ENCODE data around the gene KLHL26.

Gene KLHL26

DNA sequence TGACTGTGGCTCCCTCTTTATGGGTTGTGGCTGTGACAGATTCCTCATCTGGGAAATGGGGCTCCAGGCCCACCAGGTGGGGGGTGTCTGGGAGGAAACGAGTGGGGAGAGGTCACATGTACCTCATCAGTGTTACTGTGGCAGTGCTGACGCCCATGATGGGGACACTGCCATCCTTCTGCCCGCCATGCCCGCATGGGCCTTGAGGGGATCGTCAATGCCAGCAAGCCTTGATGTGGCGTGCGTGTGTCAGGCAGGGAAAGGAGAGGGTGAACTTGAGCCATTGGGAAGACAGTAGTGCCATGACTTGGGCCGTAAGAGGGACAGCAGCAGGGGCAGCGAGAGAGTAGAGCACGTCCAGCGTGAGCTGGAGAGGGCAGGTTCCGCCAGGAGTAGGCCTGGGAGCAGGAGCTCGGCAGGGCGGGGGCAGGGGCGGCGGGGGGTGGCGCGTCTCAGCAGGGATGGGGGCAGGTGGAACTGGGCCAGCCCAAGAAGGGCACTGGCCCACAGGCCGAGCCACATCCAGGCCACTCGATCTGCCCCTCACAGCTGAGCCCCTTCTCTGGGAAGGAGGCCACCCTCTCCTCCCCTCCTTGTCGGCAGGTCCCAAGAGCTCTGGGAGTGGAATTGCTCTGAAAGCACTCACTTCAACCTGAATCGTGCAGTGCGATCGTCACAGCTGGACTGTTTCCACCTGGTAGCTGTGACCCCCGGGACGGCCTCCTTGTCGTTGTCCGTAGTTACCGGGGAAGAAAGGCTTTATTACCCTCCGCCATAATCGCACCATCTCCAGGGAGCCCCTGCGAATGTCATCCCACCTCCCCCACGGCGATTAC lies 9.9 kb downstream of the KLHL26 start:
- DNase-seq (ENCODE audit: extremely low read depth in 1 of 2, low read depth in 1 of 2), result no peak

DNA sequence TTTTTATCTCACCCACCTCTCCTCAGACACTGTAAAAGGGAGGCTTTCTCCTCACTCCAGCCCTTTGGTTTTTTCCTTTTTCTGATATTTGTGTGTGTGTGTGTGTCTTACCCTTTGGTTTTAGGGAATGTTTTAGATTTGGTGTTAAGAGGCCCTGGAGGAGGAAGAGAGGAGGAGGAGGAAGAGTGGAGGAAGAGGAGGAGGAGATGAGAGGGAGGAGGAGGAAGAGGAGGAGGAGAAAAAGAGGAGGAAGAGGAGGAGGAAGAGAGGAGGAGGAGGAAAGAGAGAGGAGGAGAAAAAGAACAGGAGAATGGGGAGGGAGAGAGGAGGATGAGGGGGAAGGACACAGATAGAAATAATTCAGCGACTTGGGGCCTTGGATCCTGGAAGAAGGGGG lies 10.5 kb downstream of the KLHL26 start:
- DNase-seq (ENCODE audit: extremely low read depth in 1 of 2, low read depth in 1 of 2), result no peak

GRCh38 chr19:18647807-18648206 lies 11.0 kb downstream of the KLHL26 start:
- DNase-seq (ENCODE audit: extremely low read depth in 1 of 2, low read depth in 1 of 2), result no peak

- DNase-seq (ENCODE audit: extremely low read depth in 1 of 2, low read depth in 1 of 2), result no peak
Measured at GRCh38 chr19:18648973-18649315, 12.1 kb downstream of the KLHL26 start.

DNA sequence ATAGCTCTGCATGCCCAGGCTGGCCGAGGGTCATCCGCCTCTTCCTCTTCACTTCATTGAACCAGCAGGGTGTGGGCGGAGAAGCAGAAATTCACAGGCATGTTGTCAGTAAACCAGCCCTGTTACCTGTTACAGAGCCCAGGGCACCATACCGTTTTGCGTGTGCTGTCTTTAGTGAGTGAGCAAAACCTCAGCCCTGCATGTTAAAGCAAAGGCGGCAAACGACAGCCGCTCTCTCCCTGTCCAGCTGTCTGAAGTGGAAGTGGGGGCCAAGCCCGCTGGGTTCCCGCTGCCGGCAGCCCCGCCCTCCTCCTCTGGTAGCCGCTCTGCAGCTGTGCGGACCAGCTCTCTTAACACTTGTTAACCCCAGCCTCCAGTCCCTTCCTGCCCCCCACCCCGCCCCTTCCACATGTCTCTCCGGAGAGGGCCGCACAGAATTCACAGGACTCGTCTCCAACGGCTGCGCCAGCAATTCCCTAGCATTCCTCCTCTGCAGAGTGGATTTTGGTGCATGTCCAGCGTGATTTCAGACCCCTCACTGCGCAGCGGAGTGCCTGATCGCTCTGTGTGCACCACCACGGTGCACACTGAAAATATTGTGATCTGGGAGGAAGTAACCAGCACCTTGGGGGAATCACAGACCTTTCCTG lies 12.7 kb downstream of the KLHL26 start:
- DNase-seq (ENCODE audit: extremely low read depth in 1 of 2, low read depth in 1 of 2), result no peak

DNA sequence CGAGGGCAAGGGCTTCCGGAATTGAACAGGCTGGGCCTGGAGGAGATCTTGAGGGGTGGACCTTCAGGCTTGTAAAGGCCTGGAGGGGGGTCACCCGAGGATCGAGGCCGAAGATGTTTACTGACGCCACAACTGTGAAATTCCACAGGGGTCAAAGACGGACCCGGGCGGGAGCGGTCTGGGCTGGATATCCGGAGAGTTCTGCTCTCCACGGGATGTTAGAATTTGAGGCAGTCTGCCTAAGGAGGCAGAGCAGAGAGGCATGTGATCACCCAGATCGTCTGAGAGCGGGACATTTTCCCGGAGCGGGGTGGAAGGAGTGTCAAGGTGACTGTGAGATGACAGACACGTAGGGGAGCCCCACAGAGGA lies 13.2 kb downstream of the KLHL26 start:
- no peak for DNase-seq (ENCODE audit: extremely low read depth in 1 of 2, low read depth in 1 of 2)

- DNase-seq (ENCODE audit: extremely low read depth in 1 of 2, low read depth in 1 of 2), result no peak
Measured at GRCh38 chr19:18650468-18651041, 13.7 kb downstream of the KLHL26 start.

DNA sequence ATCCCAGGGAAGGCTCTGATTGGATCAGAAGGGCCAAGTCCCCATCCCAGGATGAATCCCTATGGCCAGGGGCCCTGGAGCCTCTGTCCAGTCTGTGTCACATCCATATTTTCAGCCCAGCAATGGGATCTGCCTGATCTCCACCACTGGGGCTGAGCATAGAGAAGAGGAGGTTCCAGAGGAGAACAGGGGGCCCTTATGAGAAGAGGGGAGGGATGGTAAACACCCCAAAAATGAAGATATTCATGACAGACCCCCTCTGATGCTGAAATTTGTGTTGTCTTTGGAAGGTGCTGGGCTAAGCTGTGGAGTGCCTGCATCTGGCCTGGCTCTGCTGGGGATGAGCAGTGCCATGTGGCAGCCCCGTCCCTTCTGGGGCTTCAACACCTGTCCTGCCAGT lies 14.5 kb downstream of the KLHL26 start:
- no peak for DNase-seq (ENCODE audit: extremely low read depth in 1 of 2, low read depth in 1 of 2)

DNA sequence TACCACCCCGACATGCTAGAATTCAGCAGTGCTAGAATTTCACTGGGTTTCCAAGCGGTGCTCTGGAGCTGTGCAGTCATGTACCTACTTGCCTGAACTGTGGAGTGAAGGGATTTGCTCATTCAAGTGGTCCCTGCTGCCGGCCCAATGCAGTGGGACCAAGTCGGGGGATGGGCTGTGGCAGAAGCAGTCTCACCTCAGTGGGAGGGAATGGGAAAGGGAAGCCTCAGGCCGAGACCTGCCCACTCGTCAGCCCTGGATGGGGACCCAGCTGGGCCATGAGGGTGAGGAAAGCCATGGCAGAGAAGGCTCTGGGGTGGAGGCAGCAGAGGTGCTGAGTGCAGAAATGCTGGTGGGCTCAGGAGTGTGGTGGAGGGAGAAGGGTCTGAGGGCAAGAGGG lies 14.9 kb downstream of the KLHL26 start:
- DNase-seq (ENCODE audit: extremely low read depth in 1 of 2, low read depth in 1 of 2), result no peak

DNA sequence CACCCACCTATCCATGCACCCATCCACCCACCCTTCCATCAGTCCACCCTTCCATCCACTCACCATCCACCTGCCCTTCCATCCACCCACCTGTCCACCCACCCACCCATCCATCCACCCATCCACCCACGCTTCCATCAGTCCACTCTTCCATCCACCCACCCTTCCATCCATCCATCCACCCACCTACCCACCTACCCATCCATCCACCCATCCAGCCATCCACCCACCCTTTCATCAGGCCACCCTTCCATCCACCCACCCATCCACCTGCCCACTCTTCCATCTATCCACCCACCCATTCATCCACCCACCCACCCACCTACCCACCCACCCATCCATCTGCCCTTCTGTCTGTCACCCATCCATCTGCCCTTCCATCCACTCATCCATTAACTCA lies 17.0 kb downstream of the KLHL26 start:
- no peak for DNase-seq (ENCODE audit: extremely low read depth in 1 of 2, low read depth in 1 of 2)

DNA sequence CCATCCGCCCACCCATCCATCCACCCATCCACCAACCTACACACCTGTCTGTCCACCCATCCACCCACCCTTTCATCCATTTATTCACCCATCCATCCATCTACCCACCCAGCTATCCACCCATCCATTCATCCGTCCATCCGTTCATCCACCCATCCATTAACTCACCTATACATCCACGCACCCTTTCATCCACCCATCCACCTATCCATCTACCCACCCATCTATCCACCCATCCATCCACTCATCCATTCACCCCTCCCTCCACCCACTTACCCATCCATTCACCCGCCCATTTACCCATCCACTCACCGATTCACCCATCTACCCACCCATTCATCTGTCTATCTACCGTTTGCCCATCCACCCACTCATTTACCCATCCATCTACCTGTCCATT lies 17.6 kb downstream of the KLHL26 start:
- no peak for DNase-seq (ENCODE audit: extremely low read depth in 1 of 2, low read depth in 1 of 2)

DNA sequence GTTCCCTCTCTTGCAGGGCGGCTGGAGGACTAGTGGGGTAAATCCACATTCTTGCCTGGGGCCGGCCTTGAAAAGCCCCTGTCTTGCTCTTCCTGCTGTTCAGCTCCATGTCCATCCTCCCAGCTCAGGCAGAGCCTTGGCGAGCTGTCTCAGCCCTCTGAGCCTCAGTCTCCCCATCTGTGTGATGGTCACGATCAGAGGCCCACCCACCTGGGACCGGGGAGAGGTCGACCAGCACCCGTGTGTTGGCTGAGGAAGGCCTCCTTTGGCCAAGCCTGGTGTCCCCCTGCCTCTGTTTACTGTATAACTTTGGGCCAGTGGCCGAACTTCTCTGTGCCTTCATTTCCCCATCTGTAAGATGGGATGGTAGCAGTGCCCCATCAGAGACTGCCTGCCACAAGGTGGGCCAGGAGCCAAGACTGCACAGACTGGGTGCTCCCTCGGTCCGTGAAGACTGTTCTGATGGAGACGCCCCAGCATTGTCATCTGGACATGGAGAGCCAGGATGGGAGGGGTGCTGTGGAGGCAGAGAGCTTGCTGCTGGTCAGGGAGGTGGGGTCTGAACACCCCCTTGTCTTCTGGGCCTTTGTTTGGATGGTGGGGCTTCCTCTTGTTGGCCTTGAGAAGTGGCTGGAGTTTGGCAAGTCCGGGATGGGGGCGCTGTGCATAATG lies 18.5 kb downstream of the KLHL26 start:
- no peak for DNase-seq (ENCODE audit: extremely low read depth in 1 of 2, low read depth in 1 of 2)

- no peak for DNase-seq (ENCODE audit: extremely low read depth in 1 of 2, low read depth in 1 of 2)
Measured at GRCh38 chr19:18656337-18657086, 19.7 kb downstream of the KLHL26 start.

DNA sequence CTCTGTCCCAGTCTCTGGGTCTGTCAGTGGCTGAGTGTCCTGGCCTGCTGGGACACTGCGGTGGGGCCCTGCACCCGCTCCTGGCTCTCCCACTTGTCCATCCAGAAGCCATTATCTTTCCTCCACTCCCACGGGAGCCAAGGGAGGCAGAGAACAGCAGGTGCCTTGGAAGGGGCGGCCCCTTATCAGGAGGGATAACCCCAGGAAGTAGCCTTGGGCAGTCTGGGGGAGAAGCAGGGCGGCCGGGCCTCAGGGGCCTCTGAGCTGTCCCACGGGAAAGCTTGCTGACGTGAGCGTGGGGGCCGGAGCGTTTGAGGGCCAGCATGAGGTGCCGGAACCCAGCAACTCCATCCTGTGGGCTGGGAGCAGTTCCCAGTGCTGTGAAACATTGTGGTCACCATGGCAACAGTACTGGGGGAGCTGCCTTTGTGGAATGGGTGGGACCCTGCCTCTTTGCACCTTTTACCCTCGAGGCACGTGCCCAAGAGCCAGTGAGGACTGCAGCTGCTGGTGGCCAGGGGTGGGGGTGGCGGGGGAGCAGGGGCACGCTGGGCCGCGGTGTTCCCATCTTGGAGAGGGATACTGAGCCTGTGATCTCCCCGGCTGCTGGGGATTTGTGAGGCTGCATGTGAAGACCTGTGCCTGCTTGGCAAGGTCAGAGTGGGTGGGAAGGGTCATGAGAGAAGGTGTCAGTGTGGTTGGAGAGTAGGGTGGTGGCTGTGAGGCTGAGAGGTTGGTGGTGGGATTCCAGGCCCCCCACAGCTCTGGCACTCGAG lies 20.9 kb downstream of the KLHL26 start:
- no peak for DNase-seq (ENCODE audit: extremely low read depth in 1 of 2, low read depth in 1 of 2)

- DNase-seq (ENCODE audit: extremely low read depth in 1 of 2, low read depth in 1 of 2), result no peak
Measured at GRCh38 chr19:18658366-18658855, 21.6 kb downstream of the KLHL26 start.

- DNase-seq (ENCODE audit: extremely low read depth in 1 of 2, low read depth in 1 of 2), result no peak
Measured at GRCh38 chr19:18659281-18660050, 22.6 kb downstream of the KLHL26 start.

DNA sequence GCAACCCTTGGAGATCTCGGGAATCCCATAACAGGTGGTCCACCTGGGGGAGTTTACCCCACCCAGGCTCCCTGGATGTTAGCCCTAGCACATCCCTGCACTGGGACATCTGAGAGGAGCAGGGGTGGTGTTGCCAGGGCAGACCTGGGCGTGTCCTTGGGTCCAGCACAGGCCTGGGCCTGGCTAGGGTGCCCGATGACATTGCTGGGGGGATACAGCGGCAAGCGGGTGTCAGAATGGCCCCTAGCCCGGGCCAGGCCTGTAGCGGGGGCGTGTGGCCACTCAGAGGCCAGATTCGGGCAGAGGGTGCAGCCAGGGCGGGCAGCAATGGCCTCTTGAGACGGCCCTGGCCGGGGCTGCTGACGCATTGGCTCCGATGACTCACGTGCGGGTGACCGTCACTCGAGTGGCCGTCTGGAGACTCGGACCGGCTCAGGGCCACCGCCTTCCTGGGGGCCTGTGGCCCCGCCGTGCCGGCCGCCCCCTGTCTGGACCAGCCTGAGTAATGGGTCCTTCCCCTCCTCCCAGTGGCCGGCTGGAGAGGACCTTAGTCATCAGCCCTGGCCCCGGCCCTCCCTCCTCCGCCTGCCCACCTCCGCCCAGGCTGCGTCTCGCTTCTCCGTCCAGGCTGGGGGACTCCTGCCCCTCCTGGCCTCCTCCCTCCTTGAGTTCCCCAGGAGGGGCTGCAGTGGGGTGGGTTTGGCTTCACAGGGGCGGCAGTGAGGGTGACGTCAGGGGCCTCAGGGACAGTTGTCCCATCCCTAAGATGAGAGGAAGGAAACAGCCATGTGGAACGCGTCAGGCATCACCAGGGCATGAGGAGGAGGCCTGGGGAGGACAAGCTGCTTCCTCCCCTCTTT lies 23.5 kb downstream of the KLHL26 start:
- DNase-seq (ENCODE audit: extremely low read depth in 1 of 2, low read depth in 1 of 2), result no peak

DNA sequence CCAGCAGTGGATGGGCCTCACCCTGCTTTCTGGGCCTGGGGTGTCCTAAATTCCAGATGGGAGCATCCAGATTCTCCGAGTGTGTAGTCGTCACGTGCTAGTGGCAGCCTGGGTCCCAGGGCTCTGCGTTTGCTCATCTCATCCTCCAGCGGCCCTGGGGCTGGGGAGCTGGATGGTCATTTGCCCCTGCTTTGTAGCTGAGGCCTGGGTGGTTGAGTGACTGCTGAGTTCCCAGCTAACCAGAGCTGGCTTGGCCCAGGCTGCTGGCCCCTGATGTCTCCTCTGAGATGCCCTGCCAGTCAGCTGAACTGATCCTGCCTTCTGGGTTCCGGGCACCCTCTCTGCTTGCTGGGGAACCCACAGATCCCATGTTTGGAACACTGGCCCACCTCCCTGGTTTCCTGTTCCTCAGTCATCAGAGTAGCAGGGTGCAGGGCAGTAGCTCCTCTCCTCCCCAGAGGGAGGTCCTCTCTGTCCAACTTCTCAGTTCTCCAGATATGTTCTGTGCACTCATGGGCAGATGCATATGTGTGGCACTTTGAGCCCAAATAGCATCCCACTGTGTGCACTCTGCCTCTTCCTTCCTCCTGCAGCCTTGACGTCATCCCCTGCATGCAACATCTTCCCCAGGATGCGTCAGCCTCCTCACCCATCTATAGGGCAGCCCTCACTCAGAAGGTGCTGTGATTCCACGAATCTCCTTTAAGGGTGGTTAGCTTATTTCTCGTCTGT lies 24.3 kb downstream of the KLHL26 start:
- DNase-seq (ENCODE audit: extremely low read depth in 1 of 2, low read depth in 1 of 2), result no peak

All from activated CD8-positive, alpha-beta memory T cell treated with anti-CD3 and anti-CD28 coated beads for 1 hour (primary cell).